HepG2 (cell line): ENCODE results near the gene DPM1. TPM values are rescaled to one million over a fixed set of nuclear protein-coding genes. Genes with fewer than 3 reads are reported as not detected.

Experiments
- CREB1 ChIP-seq, 2 experiments: fragments of 450-650 bp in 1 of 2; IDR thresholded peaks; 2 replicates each; pipeline ENCODE4 v1.6.1; 2016 to 2017; ENCODE audit warnings: control low read depth in 1 of 2, mild to moderate bottlenecking in 1 of 2, missing compliant biosample characterization in 1 of 2, missing genetic modification characterization in 1 of 2
- HOXA5 ChIP-seq: sonication (generic); formaldehyde crosslinking; IDR thresholded peaks from 2 replicates; pipeline ENCODE4 v1.4.0; 2020; ENCODE audit warnings: missing genetic modification reagents
- KDM3A ChIP-seq: IDR thresholded peaks from 2 replicates; pipeline ENCODE4 v1.6.1; 2018; ENCODE audit warnings: low read depth, missing compliant biosample characterization
- NCOR1 ChIP-seq: fragments of 200-600 bp; sonication (generic); IDR thresholded peaks from 2 replicates; pipeline ENCODE4 v1.7.0; 2017; ENCODE audit warnings: antibody characterized with exemption, low read length, borderline replicate concordance
- ZMYM3 ChIP-seq: sonication (generic); formaldehyde crosslinking; IDR thresholded peaks from 2 replicates; pipeline ENCODE4 v1.5.1; 2020; ENCODE audit warnings: mild to moderate bottlenecking, missing genetic modification reagents
- ZNF138 ChIP-seq: sonication (generic); formaldehyde crosslinking; IDR thresholded peaks from 2 replicates; pipeline ENCODE4 v1.5.0; 2020; ENCODE audit warnings: mild to moderate bottlenecking, low read depth, missing genetic modification reagents
- ZNF253 ChIP-seq: sonication (generic); formaldehyde crosslinking; IDR thresholded peaks from 2 replicates; pipeline ENCODE4 v1.8.0; 2022; ENCODE audit warnings: mild to moderate bottlenecking, missing genetic modification reagents, borderline replicate concordance
- ZNF615 ChIP-seq: sonication (generic); formaldehyde crosslinking; IDR thresholded peaks from 2 replicates; pipeline ENCODE4 v1.5.0; 2020; ENCODE audit warnings: mild to moderate bottlenecking, missing genetic modification reagents, borderline replicate concordance
- ZNF839 ChIP-seq: sonication (generic); formaldehyde crosslinking; IDR thresholded peaks from 2 replicates; pipeline ENCODE4 v1.4.0; 2020; ENCODE audit warnings: missing genetic modification reagents, mild to moderate bottlenecking, borderline replicate concordance
- polyA plus RNA-seq, 8 experiments: library from polyadenylated mRNA; depleted of rRNA in 3 of 8; stranded (reverse) in 7 of 8; unstranded in 1 of 8; fragments of >200 nt; fragmentation: Illumina TruSeq in 4 of 8; extraction: Trizol in 4 of 8; gene quantifications; 2 replicates each; pipeline versions ENCODE4 v1.2.1 to v1.2.3, GENCODE V29; 2011 to 2016; ENCODE audit warnings: low read depth in 4 of 8, missing spikeins in 1 of 8, mixed read lengths in 1 of 8; ENCODE audit not compliant: insufficient read depth in 1 of 8
- total RNA-seq, 5 experiments: library from RNA; depleted of rRNA; stranded (reverse); fragments of >200 nt; fragmentation: Illumina TruSeq; extraction: Trizol; gene quantifications; 2 replicates each; pipeline ENCODE4 v1.2.3, GENCODE V29; 2016; ENCODE audit warnings: low read depth in 1 of 5
- TF ChIP-seq, protein P1 (sequence below): sonication (generic); formaldehyde crosslinking; IDR thresholded peaks from 2 replicates; pipeline ENCODE4 v1.5.1; 2020; ENCODE audit warnings: mild to moderate bottlenecking, missing genetic modification reagents, borderline replicate concordance
- TF ChIP-seq, protein P2 (sequence below): sonication (generic); formaldehyde crosslinking; IDR thresholded peaks from 2 replicates; pipeline ENCODE4 v1.4.0; 2020; ENCODE audit warnings: missing genetic modification reagents, borderline replicate concordance
- TF ChIP-seq, protein P3 (sequence below): sonication (generic); formaldehyde crosslinking; IDR thresholded peaks from 2 replicates; pipeline ENCODE4 v1.5.1; 2020; ENCODE audit warnings: mild to moderate bottlenecking, moderate library complexity, missing genetic modification reagents
- TF ChIP-seq, protein P4 (sequence below): sonication (generic); formaldehyde crosslinking; IDR thresholded peaks from 2 replicates; pipeline ENCODE4 v1.4.0; 2020; ENCODE audit warnings: low read depth, mild to moderate bottlenecking, missing genetic modification reagents
- TF ChIP-seq, protein P5 (sequence below): sonication (generic); formaldehyde crosslinking; conservative IDR thresholded peaks from 2 replicates; pipeline ENCODE4 v1.4.0; 2020; ENCODE audit warnings: missing genetic modification reagents

DPM1 gene
- total and polyA plus RNA-seq, 2 of the 13 experiments (the other 11 are each of a cell fraction or from before 2014, with no cell fraction given): 83.2 to 161 TPM

GRCh38 chr20:50929299-50930138, 28.8 kb downstream of the DPM1 start (continued):
- TF ChIP-seq NCOR1: no peak; the same call in 1 of the 2 replicates
- TF ChIP-seq CREB1 (IDR thresholded peaks at IDR 0.05): peak; percentile 31; the same call in 1 of the 2 replicates
- peak; percentile 76 for TF ChIP-seq CREB1 (CRISPR knock-in tag; IDR thresholded peaks at IDR 0.05)
- no peak for TF ChIP-seq ZNF253 (CRISPR knock-in tag)
- TF ChIP-seq KDM3A: no peak; the same call in 1 of the 2 replicates
- TF ChIP-seq, protein P1, sequence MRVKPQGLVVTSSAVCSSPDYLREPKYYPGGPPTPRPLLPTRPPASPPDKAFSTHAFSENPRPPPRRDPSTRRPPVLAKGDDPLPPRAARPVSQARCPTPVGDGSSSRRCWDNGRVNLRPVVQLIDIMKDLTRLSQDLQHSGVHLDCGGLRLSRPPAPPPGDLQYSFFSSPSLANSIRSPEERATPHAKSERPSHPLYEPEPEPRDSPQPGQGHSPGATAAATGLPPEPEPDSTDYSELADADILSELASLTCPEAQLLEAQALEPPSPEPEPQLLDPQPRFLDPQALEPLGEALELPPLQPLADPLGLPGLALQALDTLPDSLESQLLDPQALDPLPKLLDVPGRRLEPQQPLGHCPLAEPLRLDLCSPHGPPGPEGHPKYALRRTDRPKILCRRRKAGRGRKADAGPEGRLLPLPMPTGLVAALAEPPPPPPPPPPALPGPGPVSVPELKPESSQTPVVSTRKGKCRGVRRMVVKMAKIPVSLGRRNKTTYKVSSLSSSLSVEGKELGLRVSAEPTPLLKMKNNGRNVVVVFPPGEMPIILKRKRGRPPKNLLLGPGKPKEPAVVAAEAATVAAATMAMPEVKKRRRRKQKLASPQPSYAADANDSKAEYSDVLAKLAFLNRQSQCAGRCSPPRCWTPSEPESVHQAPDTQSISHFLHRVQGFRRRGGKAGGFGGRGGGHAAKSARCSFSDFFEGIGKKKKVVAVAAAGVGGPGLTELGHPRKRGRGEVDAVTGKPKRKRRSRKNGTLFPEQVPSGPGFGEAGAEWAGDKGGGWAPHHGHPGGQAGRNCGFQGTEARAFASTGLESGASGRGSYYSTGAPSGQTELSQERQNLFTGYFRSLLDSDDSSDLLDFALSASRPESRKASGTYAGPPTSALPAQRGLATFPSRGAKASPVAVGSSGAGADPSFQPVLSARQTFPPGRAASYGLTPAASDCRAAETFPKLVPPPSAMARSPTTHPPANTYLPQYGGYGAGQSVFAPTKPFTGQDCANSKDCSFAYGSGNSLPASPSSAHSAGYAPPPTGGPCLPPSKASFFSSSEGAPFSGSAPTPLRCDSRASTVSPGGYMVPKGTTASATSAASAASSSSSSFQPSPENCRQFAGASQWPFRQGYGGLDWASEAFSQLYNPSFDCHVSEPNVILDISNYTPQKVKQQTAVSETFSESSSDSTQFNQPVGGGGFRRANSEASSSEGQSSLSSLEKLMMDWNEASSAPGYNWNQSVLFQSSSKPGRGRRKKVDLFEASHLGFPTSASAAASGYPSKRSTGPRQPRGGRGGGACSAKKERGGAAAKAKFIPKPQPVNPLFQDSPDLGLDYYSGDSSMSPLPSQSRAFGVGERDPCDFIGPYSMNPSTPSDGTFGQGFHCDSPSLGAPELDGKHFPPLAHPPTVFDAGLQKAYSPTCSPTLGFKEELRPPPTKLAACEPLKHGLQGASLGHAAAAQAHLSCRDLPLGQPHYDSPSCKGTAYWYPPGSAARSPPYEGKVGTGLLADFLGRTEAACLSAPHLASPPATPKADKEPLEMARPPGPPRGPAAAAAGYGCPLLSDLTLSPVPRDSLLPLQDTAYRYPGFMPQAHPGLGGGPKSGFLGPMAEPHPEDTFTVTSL (CRISPR knock-in tag): no peak
- no peak for TF ChIP-seq ZNF138
- TF ChIP-seq ZNF615 (CRISPR knock-in tag): no peak
- TF ChIP-seq, protein P2, sequence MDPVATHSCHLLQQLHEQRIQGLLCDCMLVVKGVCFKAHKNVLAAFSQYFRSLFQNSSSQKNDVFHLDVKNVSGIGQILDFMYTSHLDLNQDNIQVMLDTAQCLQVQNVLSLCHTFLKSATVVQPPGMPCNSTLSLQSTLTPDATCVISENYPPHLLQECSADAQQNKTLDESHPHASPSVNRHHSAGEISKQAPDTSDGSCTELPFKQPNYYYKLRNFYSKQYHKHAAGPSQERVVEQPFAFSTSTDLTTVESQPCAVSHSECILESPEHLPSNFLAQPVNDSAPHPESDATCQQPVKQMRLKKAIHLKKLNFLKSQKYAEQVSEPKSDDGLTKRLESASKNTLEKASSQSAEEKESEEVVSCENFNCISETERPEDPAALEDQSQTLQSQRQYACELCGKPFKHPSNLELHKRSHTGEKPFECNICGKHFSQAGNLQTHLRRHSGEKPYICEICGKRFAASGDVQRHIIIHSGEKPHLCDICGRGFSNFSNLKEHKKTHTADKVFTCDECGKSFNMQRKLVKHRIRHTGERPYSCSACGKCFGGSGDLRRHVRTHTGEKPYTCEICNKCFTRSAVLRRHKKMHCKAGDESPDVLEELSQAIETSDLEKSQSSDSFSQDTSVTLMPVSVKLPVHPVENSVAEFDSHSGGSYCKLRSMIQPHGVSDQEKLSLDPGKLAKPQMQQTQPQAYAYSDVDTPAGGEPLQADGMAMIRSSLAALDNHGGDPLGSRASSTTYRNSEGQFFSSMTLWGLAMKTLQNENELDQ (CRISPR knock-in tag): no peak
- no peak for TF ChIP-seq HOXA5
- TF ChIP-seq ZNF839: peak; percentile 66; the same call in 1 of the 2 replicates
- TF ChIP-seq, protein P3, sequence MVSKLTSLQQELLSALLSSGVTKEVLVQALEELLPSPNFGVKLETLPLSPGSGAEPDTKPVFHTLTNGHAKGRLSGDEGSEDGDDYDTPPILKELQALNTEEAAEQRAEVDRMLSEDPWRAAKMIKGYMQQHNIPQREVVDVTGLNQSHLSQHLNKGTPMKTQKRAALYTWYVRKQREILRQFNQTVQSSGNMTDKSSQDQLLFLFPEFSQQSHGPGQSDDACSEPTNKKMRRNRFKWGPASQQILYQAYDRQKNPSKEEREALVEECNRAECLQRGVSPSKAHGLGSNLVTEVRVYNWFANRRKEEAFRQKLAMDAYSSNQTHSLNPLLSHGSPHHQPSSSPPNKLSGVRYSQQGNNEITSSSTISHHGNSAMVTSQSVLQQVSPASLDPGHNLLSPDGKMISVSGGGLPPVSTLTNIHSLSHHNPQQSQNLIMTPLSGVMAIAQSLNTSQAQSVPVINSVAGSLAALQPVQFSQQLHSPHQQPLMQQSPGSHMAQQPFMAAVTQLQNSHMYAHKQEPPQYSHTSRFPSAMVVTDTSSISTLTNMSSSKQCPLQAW (CRISPR knock-in tag): peak; percentile 97
- TF ChIP-seq, protein P4, sequence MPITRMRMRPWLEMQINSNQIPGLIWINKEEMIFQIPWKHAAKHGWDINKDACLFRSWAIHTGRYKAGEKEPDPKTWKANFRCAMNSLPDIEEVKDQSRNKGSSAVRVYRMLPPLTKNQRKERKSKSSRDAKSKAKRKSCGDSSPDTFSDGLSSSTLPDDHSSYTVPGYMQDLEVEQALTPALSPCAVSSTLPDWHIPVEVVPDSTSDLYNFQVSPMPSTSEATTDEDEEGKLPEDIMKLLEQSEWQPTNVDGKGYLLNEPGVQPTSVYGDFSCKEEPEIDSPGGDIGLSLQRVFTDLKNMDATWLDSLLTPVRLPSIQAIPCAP (CRISPR knock-in tag): no peak
- TF ChIP-seq, protein P5, sequence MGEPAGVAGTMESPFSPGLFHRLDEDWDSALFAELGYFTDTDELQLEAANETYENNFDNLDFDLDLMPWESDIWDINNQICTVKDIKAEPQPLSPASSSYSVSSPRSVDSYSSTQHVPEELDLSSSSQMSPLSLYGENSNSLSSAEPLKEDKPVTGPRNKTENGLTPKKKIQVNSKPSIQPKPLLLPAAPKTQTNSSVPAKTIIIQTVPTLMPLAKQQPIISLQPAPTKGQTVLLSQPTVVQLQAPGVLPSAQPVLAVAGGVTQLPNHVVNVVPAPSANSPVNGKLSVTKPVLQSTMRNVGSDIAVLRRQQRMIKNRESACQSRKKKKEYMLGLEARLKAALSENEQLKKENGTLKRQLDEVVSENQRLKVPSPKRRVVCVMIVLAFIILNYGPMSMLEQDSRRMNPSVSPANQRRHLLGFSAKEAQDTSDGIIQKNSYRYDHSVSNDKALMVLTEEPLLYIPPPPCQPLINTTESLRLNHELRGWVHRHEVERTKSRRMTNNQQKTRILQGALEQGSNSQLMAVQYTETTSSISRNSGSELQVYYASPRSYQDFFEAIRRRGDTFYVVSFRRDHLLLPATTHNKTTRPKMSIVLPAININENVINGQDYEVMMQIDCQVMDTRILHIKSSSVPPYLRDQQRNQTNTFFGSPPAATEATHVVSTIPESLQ (CRISPR knock-in tag): peak; percentile 74; the same call in 1 of the 2 replicates
- TF ChIP-seq ZMYM3 (CRISPR knock-in tag): peak; percentile 97
